Stimulated activated CD8-positive, alpha-beta memory T cell treated with anti-CD3 and anti-CD28 coated beads, Interleukin-7, amount 100 ng/mL, for 1 hour (primary cell): Measurements from ENCODE around the gene HSPE1.
A peak's percentile ranks its signal among the peaks of the same experiment; 100 is the strongest.
"Not testable (repeated sequence)": the region's sequence is repeated elsewhere in the genome, so short reads cannot be mapped to it uniquely, and the experiment has no call there.

Source experiments
- DNase-seq, 2 donors: peaks; one replicate each; pipeline ENCODE4 v3.0.0-alpha.2; 2020; ENCODE audit warnings: low read depth in 2 of 2

HSPE1 gene

GRCh38 chr2:197498235-197498936 lies 1.8 kb upstream of the HSPE1 start:
- DNase-seq = no peak

- DNase-seq = peak; percentile 15 to 16
Observed at GRCh38 chr2:197498937-197499593, 1.1 kb upstream of the HSPE1 start.

GRCh38 chr2:197500503-197501131 lies 438 bp downstream of the HSPE1 start:
- DNase-seq = no peak

- DNase-seq = no peak
Observed at GRCh38 chr2:197502201-197502600, 2.0 kb downstream of the HSPE1 start.

GRCh38 chr2:197502685-197503084 lies 2.5 kb downstream of the HSPE1 start:
- DNase-seq = no peak

GRCh38 chr2:197504000-197504399 lies 3.8 kb downstream of the HSPE1 start:
- DNase-seq = no peak

GRCh38 chr2:197504512-197504911 lies 4.3 kb downstream of the HSPE1 start:
- no peak for DNase-seq

GRCh38 chr2:197506658-197507057 lies 6.5 kb downstream of the HSPE1 start:
- DNase-seq = no peak

- DNase-seq = no peak
Observed at GRCh38 chr2:197513915-197514314, 13.7 kb downstream of the HSPE1 start.

- DNase-seq = no peak
Observed at GRCh38 chr2:197514754-197515153, 14.6 kb downstream of the HSPE1 start.

GRCh38 chr2:197515315-197515738 lies 15.1 kb downstream of the HSPE1 start:
- DNase-seq = no peak

- DNase-seq = peak; percentile 85 to 89
Observed at GRCh38 chr2:197515739-197516392, 15.7 kb downstream of the HSPE1 start, which contains the start of gene MOB4. Gene MOB4 (plus strand): TSS chr2:197516066. CDS start chr2:197516087, 21 bp downstream.

GRCh38 chr2:197516393-197516761 lies 16.2 kb downstream of the HSPE1 start:
- peak in 1 of 2 donors; percentile 2 for DNase-seq

GRCh38 chr2:197517150-197517549 lies 17.0 kb downstream of the HSPE1 start:
- DNase-seq = no peak

- DNase-seq = no peak
Observed at GRCh38 chr2:197538412-197538811, 38.2 kb downstream of the HSPE1 start.

GRCh38 chr2:197539734-197540133 lies 39.6 kb downstream of the HSPE1 start:
- DNase-seq = no peak

- no peak for DNase-seq
Observed at GRCh38 chr2:197543206-197543605, 43.0 kb downstream of the HSPE1 start.

GRCh38 chr2:197547163-197547900 lies 47.2 kb downstream of the HSPE1 start:
- no peak for DNase-seq

- no peak for DNase-seq
Observed at GRCh38 chr2:197548582-197548981, 48.4 kb downstream of the HSPE1 start.

GRCh38 chr2:197551260-197551659 lies 51.1 kb downstream of the HSPE1 start:
- not testable (repeated sequence) for DNase-seq
